NT2/D1 (cell line): ENCODE results near the gene LAPTM4A.

ENCODE experiments used
- YY1 ChIP-seq: IDR thresholded peaks from 2 replicates; pipeline ENCODE4 v1.6.1; 2011; ENCODE audit not compliant: insufficient read length, insufficient read depth
- ZNF274 ChIP-seq: IDR thresholded peaks from 2 replicates; pipeline ENCODE4 v1.6.1; 2011; ENCODE audit warnings: mild to moderate bottlenecking, low read depth, low read length

DNA sequence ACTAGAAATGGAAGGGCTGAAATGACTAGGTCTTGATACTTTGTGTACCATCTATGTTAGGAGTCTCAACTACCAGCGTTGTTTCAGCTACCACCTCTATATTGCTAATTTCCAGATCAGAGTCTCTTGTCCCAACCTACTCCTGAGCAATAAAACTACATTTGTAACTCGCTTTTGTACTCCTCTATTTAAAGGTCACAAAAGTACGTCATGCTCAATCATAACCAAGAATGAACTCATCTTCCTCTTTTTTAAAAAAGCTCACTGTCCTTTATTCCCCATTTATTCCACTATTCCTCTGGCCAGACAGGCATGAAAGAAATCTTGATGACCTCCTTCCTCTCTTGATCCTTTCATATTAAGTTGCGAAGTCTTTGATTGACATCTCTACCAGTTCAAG lies 27.7 kb downstream of the LAPTM4A start:
- TF ChIP-seq YY1 (no peak), ZNF274 (no peak)
